Epithelial cell of esophagus (primary cell): ENCODE data around the gene ALLC.

Experiments used
- DNase-seq: peaks from one replicate; pipeline ENCODE4 v3.0.0; 2010; ENCODE audit warnings: low read depth
- H3K4me3 ChIP-seq: 2 replicates; pipeline ENCODE4 v1.5.1; 2011; ENCODE audit warnings: mild to moderate bottlenecking, low read length, control low read depth
- CTCF ChIP-seq: IDR thresholded peaks from 2 replicates; pipeline ENCODE4 v1.5.1; 2011; ENCODE audit warnings: low read depth, mild to moderate bottlenecking, low read length, control low read depth, inconsistent platforms; ENCODE audit not compliant: insufficient read depth; ENCODE audit errors: missing control alignments

Gene ALLC

DNA sequence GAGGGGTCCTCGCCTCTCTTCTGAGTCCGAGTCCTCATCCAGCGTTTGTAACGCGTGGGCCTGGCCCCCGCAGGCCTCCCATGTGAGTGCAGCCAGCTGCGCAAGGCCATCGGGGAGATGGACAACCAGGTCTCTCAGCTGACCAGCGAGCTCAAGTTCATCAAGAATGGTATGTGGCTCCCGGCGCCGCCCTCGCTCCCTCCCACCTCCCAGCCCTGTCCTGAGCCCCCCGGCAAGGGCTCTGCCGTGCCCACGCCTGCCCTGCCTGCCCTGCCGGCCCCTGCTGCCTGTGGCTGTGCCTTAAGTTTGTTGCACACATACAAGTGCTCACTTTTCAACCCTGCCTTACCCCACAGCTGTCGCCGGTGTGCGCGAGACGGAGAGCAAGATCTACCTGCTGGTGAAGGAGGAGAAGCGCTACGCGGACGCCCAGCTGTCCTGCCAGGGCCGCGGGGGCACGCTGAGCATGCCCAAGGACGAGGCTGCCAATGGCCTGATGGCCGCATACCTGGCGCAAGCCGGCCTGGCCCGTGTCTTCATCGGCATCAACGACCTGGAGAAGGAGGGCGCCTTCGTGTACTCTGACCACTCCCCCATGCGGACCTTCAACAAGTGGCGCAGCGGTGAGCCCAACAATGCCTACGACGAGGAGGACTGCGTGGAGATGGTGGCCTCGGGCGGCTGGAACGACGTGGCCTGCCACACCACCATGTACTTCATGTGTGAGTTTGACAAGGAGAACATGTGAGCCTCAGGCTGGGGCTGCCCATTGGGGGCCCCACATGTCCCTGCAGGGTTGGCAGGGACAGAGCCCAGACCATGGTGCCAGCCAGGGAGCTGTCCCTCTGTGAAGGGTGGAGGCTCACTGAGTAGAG lies 14.4 kb upstream of the ALLC start:
- no peak overlapping the region for H3K4me3 ChIP-seq
- TF ChIP-seq CTCF, result no peak
- DNase-seq, result no peak

DNA sequence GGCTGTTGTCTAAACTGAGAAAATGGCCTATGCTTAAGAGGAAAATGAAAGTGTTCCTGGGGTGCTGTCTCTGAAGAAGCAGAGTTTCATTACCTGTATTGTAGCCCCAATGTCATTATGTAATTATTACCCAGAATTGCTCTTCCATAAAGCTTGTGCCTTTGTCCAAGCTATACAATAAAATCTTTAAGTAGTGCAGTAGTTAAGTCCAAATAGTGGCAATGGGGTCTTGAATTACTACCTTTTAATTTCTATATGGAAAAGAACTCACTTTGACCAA lies 13.8 kb upstream of the ALLC start:
- H3K4me3 ChIP-seq, result no peak overlapping the region
- no peak for TF ChIP-seq CTCF
- DNase-seq, result no peak

DNA sequence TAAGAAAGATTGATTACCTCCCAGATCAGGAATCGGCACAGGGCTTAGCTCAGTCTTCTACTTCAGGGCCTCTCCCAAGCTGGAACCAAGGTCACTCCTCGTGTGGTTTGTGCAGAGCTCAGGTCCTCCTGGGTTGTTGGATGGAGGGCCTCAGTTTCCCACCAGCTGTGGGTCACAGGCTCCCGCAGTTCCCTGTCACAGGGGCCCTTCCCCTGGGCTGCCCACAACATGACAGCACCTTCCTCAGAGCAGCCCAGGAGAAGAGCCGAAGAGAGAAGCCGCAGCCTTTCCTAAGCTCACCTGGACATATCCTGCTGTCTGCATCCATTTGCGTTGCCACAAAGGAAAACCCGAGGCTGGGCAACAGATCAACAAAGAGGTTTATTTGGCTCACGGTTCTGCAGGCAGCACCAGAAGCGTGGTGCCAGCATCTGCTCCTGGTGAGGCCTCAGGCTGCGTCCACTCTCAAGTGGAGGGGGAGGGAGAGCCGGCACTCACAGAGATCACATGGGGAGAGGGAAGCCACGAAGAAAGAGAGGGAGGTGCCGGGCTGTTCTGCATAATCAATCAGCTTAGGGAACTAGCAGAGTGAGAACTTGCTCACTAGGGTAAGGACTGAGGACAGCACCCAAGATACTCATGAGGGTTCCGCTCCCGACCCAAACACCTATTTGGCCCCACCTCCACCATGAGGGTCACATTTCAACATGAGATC lies 13.0 kb upstream of the ALLC start:
- no peak for DNase-seq
- no peak for TF ChIP-seq CTCF
- H3K4me3 ChIP-seq, result no peak overlapping the region

DNA sequence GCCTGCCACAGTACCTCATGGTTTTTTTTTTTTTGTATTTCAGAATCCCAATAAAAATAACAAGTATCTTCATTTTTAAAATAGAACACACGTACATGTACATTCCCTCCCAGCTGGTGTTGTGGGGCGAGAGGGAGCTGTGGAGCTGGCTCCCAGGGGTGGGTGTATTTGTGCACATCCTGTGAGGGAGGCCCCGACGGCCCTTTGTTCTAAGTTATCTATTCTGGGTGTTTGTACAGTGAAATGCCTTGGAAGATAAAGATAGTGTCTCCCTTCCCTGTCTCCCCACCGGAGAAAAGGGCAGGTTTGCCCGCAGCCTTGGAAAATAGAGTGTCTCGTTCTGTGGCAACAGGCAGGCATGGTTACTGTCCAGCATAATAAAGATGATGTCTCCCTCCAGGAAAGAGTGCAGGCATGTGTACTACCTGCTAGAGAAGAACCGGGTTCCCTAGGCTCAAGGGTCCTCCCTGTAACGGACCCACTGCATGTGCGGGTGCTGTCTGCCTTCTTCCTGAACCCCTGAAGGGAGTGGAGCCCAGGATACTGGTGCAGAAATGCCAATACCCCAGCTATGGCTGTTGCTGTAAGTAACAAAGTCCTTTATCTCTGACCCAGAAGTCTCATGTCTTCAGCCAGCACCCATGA lies 12.1 kb upstream of the ALLC start:
- no peak overlapping the region for H3K4me3 ChIP-seq

DNA sequence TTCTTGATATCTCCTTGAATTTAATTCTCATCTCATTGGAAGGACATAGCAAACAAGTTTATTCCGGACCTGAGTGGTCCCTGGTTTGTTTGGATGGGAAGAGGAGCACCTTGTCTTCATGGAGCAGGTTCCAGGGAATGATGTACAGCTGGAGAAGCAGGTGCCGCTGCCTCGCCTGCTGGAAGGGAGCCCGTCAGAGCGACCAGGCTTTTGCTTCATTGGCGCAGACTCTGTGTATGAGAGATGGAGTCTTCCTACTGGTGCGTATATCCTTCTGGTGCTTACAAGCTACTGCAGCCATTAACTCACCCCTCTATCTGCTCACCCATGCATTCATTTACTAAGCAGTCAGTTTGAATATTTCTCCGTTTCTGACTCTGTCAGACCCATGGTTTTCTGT lies 11.6 kb upstream of the ALLC start:
- no peak for DNase-seq
- H3K4me3 ChIP-seq, result no peak overlapping the region
- TF ChIP-seq CTCF, result no peak

More for the DNA sequence above, 12.1 kb upstream of the ALLC start:
- no peak for DNase-seq
- no peak for TF ChIP-seq CTCF

DNA sequence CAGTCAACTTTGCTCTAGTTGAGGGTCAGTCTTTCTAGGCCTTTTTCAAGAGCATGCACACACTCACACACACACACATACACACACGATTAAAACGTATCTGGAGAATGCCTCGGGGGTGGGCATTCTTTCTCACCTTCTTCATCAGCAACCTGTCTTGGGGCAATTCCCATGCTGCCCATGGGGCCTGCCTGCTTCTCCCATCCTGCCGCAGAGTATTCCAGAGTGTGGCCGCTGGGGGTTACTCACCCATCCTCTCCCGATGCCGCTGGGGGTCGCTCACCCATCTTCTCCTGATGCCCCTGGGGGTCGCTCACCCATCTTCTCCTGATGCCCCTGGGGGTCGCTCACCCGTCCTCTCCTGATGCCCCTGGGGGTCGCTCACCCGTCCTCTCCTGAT lies 10.8 kb upstream of the ALLC start:
- no peak for TF ChIP-seq CTCF
- no peak for DNase-seq
- no peak overlapping the region for H3K4me3 ChIP-seq
